BE2C (cell line): ENCODE results near the gene ADGRL3.

Experiments used
- DNase-seq: peaks from one replicate; pipeline ENCODE4 v3.0.0-alpha.2; 2020
- H3K27me3 ChIP-seq: fragments of 250-450 bp; sonication (Bioruptor Pico); 2 replicates; pipeline ENCODE4 v1.5.1; 2020; ENCODE audit warnings: mild to moderate bottlenecking
- H3K36me3 ChIP-seq: fragments of 250-450 bp; sonication (Bioruptor Pico); 2 replicates; pipeline ENCODE4 v1.5.1; 2020; ENCODE audit warnings: mild to moderate bottlenecking
- H3K4me1 ChIP-seq: fragments of 250-450 bp; sonication (Bioruptor Pico); 2 replicates; pipeline ENCODE4 v1.5.1; 2020
- H3K4me3 ChIP-seq: 2 replicates; pipeline ENCODE4 v1.5.1; 2011; ENCODE audit warnings: low read depth, low read length
- H3K9me3 ChIP-seq: fragments of 250-450 bp; sonication (Bioruptor Pico); 2 replicates; pipeline ENCODE4 v1.5.1; 2020
- TF ChIP-seq, protein P1 (sequence below): IDR thresholded peaks from 2 replicates; pipeline ENCODE4 v1.5.1; 2012; ENCODE audit warnings: mild to moderate bottlenecking, low read depth, low read length

Gene ADGRL3

DNA sequence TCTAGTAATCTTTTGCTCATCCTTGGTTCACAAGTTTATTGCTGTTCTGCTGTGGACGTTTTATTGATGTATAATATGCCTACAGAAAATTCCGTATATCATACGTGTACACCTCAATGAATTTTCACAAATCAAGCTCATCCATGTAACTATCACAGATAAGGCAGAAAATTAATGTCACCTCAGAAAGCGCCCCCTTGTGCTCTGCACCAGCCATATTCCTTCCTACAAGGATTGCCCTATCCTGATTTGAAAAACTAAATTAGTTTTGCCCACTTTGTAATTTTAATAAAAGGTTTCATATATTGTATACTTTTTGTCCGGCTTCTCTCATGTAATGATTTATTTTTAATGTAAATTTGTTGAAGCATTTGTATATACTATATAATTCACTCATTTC is 390.8 kb downstream of the ADGRL3 start:
- DNase-seq = no peak
- H3K4me1 ChIP-seq = no peaks in the 10 kb centered on the region
- H3K36me3 ChIP-seq = no peaks in the 10 kb centered on the region
- no peak overlapping the region for H3K4me3 ChIP-seq
- no peaks in the 10 kb centered on the region; the same call in 1 of the 2 replicates for H3K9me3 ChIP-seq
- H3K27me3 ChIP-seq = no peaks in the 10 kb centered on the region
- TF ChIP-seq, protein P1, sequence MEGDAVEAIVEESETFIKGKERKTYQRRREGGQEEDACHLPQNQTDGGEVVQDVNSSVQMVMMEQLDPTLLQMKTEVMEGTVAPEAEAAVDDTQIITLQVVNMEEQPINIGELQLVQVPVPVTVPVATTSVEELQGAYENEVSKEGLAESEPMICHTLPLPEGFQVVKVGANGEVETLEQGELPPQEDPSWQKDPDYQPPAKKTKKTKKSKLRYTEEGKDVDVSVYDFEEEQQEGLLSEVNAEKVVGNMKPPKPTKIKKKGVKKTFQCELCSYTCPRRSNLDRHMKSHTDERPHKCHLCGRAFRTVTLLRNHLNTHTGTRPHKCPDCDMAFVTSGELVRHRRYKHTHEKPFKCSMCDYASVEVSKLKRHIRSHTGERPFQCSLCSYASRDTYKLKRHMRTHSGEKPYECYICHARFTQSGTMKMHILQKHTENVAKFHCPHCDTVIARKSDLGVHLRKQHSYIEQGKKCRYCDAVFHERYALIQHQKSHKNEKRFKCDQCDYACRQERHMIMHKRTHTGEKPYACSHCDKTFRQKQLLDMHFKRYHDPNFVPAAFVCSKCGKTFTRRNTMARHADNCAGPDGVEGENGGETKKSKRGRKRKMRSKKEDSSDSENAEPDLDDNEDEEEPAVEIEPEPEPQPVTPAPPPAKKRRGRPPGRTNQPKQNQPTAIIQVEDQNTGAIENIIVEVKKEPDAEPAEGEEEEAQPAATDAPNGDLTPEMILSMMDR = peak; percentile 33

DNA sequence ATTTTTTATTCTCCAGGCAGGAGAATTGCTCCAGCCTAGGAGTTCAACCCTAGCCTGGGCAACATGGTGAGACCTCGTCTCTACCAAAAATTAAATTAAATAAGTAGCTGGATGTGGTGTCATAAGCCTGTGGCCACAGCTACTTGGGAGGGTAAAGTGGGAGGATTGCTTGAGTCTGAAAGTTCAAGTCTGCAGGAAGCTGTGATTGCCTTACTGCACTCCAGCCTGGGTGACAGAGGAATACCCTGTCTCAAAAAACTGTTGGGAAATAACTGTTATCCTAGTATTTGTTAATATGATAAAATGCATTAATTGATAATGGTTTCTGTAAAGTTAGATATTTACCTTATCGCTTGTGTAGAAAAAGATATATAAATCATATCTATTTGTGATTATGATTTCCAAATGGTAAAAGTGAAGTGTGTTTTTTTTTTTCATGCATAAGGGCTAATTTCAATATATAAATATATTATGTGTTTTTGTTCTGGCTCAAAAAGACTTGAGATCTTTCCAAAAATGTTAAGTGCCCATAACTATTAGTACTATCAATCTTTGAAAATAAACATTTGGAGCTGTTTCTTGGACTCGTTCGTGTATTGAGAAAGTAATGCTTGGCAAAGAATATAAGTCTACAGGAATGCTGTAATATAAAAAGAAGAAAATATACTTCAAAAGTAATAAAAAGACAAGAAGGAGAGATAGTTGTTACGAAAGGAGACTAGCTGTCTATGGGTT is 396.6 kb downstream of the ADGRL3 start:
- TF ChIP-seq, protein P1 = no peak
- no peak for DNase-seq
- Histone ChIP-seq H3K4me1 (no peaks in the 10 kb centered on the region), H3K27me3 (no peaks in the 10 kb centered on the region), H3K36me3 (no peaks in the 10 kb centered on the region), H3K9me3 (no peaks in the 10 kb centered on the region; the same call in 1 of the 2 replicates), H3K4me3 (no peak overlapping the region)

DNA sequence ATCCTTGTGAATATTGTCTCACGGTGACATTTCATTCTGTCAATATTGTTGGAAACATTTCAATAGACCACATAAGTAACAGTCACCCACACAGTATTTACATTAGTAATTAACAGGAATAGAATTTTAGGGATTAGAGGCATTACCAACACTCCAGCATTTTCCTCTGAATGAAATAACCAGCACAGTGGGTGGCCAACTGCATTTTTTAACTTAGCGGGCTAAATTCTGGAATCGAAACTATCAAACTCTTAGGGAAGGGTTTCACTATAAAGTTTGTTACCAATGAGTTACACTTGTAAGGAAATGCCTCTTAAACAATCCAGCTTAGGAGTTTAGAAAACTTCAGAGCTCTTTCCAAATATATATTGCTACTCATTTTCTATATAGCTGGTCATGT is 403.0 kb downstream of the ADGRL3 start:
- TF ChIP-seq, protein P1 = no peak
- Histone ChIP-seq H3K36me3 (no peaks in the 10 kb centered on the region), H3K4me1 (no peaks in the 10 kb centered on the region), H3K9me3 (no peaks in the 10 kb centered on the region; the same call in 1 of the 2 replicates), H3K27me3 (no peaks in the 10 kb centered on the region), H3K4me3 (no peak overlapping the region)
- DNase-seq = no peak

DNA sequence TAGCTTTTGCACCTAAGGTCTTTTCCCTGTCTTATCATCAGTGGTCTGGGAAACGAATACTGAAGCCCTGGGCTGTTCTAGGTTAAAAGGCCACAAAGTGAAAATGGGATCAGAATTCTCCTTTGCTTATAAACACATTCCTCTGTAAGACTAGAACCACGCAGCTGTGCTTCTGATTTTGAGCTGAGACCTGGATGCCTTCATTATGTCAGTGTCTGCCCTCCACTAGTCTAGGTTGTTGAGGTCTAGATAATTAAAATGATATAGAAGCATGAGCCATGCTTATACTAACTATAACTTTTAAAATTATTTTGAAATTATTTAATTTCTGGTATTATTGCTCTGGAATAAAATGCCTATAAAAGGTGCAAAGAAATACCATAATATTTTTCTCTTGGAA is 403.9 kb downstream of the ADGRL3 start:
- DNase-seq = no peak
- H3K9me3 ChIP-seq = no peaks in the 10 kb centered on the region; the same call in 1 of the 2 replicates
- no peak overlapping the region for H3K4me3 ChIP-seq
- H3K4me1 ChIP-seq = no peaks in the 10 kb centered on the region
- TF ChIP-seq, protein P1 = no peak
- no peaks in the 10 kb centered on the region for H3K36me3 ChIP-seq
- H3K27me3 ChIP-seq = no peaks in the 10 kb centered on the region

DNA sequence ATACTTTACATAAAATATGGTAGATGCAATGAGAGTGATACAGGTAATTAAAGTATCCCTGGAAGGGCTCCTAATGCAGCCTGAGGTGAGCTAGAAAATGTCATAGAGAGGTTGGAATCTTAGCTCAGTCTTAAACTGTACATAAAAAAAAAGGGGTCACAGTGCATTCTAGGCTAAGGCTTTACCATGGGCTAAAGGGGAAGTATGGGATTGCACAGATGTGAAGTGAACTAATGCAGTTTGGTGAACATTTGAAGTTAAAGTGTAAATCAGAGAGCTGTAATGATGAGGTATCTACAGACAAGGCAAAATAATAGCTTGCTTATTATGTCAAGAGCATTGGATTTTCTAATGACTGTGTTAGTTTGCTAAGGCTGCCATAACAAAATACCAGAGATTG is 405.9 kb downstream of the ADGRL3 start:
- H3K27me3 ChIP-seq = no peaks in the 10 kb centered on the region
- H3K9me3 ChIP-seq = no peaks in the 10 kb centered on the region; the same call in 1 of the 2 replicates
- H3K36me3 ChIP-seq = no peaks in the 10 kb centered on the region
- TF ChIP-seq, protein P1 = no peak
- no peak overlapping the region for H3K4me3 ChIP-seq
- no peaks in the 10 kb centered on the region for H3K4me1 ChIP-seq
- DNase-seq = no peak

DNA sequence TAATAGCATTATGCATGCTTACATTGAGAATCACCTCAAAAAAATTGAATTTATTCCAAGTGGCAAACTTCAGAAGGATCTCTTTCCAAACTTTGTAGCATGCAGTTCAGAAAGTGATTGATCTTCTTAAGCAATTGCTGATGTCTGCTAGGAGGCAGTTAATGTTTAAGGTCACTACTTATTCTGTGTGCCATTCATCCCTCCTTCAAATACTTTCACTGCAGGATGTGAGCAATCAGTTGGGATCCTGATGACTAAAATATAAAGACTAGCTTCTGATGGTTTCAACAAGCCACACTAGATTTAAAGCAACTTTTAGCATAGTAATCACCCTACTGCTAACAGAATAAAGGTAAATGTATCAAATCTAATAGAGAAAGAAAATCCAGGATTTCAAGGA is 414.1 kb downstream of the ADGRL3 start:
- Histone ChIP-seq H3K4me1 (no peaks in the 10 kb centered on the region), H3K4me3 (no peak overlapping the region)

More for the DNA sequence above, 414.1 kb downstream of the ADGRL3 start:
- no peaks in the 10 kb centered on the region for H3K27me3 ChIP-seq
- no peaks in the 10 kb centered on the region for H3K9me3 ChIP-seq
- no peaks in the 10 kb centered on the region for H3K36me3 ChIP-seq
- no peak for DNase-seq
- TF ChIP-seq, protein P1 = no peak
